NT2/D1 (cell line): ENCODE measurements around the gene PITPNM3.

ENCODE experiments used
- SUZ12 ChIP-seq: IDR thresholded peaks from 2 replicates; pipeline ENCODE4 v1.6.1; 2011; ENCODE audit not compliant: insufficient read length, insufficient read depth; ENCODE audit errors: extremely low read depth
- YY1 ChIP-seq: IDR thresholded peaks from 2 replicates; pipeline ENCODE4 v1.6.1; 2011; ENCODE audit not compliant: insufficient read length, insufficient read depth
- ZNF274 ChIP-seq: IDR thresholded peaks from 2 replicates; pipeline ENCODE4 v1.6.1; 2011; ENCODE audit warnings: mild to moderate bottlenecking, low read depth, low read length

- TF ChIP-seq SUZ12 (no peak), YY1 (no peak), ZNF274 (no peak)
Observed at GRCh38 chr17:6556121-6557039, at the start of gene PITPNM3.
